Measurements from ENCODE around the gene C2orf81. TPM values are rescaled to one million over a fixed set of nuclear protein-coding genes. Genes with fewer than 3 reads are reported as not detected.

The C2orf81 gene
- total RNA-seq, 1 experiment from 2014 or later: 2.9 TPM

- TF ChIP-seq ZNF281 (CRISPR knock-in tag; IDR thresholded peaks at IDR 0.05): no peak
- no peak for TF ChIP-seq ESRRA (CRISPR knock-in tag; IDR thresholded peaks at IDR 0.05; ENCODE audit: borderline replicate concordance)
- TF ChIP-seq TP53 (CRISPR knock-in tag; IDR thresholded peaks at IDR 0.05): no peak
- no peak for TF ChIP-seq ATF2 (CRISPR knock-in tag; IDR thresholded peaks at IDR 0.05; ENCODE audit: borderline replicate concordance, low read depth)
- TF ChIP-seq ZNF121 (CRISPR knock-in tag; IDR thresholded peaks at IDR 0.05): no peak
- TF ChIP-seq MYBL2 (CRISPR knock-in tag; IDR thresholded peaks at IDR 0.05): 0 out of 2 replicates have a peak, but pooled peaks have one; percentile 47
- TF ChIP-seq ZSCAN18 (CRISPR knock-in tag; IDR thresholded peaks at IDR 0.05): no peak
- TF ChIP-seq ATF6 (CRISPR knock-in tag; IDR thresholded peaks at IDR 0.05): no peak
- TF ChIP-seq ZNF416 (CRISPR knock-in tag; IDR thresholded peaks at IDR 0.05): peak; percentile 43; the same call in 1 of the 2 replicates
- TF ChIP-seq PRRX2 (CRISPR knock-in tag; IDR thresholded peaks at IDR 0.05): 0 out of 2 replicates have a peak, but pooled peaks have one; percentile 79
- TF ChIP-seq RORB (CRISPR knock-in tag; IDR thresholded peaks at IDR 0.05): no peak
- no peak for TF ChIP-seq HMGXB4 (CRISPR knock-in tag; IDR thresholded peaks at IDR 0.05)
- TF ChIP-seq FOXJ3 (CRISPR knock-in tag; IDR thresholded peaks at IDR 0.05; ENCODE audit: borderline replicate concordance): no peak
- no peak for TF ChIP-seq SOX15 (CRISPR knock-in tag; IDR thresholded peaks at IDR 0.05)
- no peak for TF ChIP-seq ZNF219 (CRISPR knock-in tag; IDR thresholded peaks at IDR 0.05; ENCODE audit: borderline replicate concordance)
- no peak for TF ChIP-seq PRDM15 (CRISPR knock-in tag; IDR thresholded peaks at IDR 0.05)
- TF ChIP-seq ZNF512 (CRISPR knock-in tag; IDR thresholded peaks at IDR 0.05; ENCODE audit: borderline replicate concordance): no peak
- no peak for TF ChIP-seq ZNF232 (CRISPR knock-in tag; IDR thresholded peaks at IDR 0.05)
- TF ChIP-seq ZMAT4 (CRISPR knock-in tag; IDR thresholded peaks at IDR 0.05): no peak; the same call in 1 of the 2 replicates
- TF ChIP-seq ERG (CRISPR knock-in tag; IDR thresholded peaks at IDR 0.05): no peak
- TF ChIP-seq ZNF317 (CRISPR knock-in tag; IDR thresholded peaks at IDR 0.05; ENCODE audit: borderline replicate concordance, low read depth): no peak
These were observed 36.9 kb upstream of the C2orf81 start, which contains the start of gene WBP1 (continued) for GRCh38 chr2:74458132-74458937.

Data from WTC11 (cell line).